NB4 (cell line): ENCODE data around the gene LRMDA.

Source experiments
- DNase-seq: peaks from one replicate; pipeline ENCODE4 v3.0.0; 2010; ENCODE audit warnings: low read depth
- H3K4me3 ChIP-seq: one replicate; pipeline ENCODE4 v1.5.1; 2011; ENCODE audit warnings: mild to moderate bottlenecking, low read depth, low read length, moderate library complexity
- MYC ChIP-seq: IDR thresholded peaks from 2 replicates; pipeline ENCODE4 v1.6.1; 2011; ENCODE audit warnings: low read depth, low read length
- POLR2A ChIP-seq: IDR thresholded peaks from 2 replicates; pipeline ENCODE4 v1.6.1; 2011; ENCODE audit warnings: mild to moderate bottlenecking; ENCODE audit not compliant: insufficient read length; ENCODE audit errors: extremely low read depth
- TF ChIP-seq, protein P1 (sequence below): IDR thresholded peaks from 2 replicates; pipeline ENCODE4 v1.6.1; 2011; ENCODE audit warnings: low read depth, low read length
- TF ChIP-seq, protein P2 (sequence below): IDR thresholded peaks from one replicate; pipeline ENCODE4 v1.5.1; 2012; ENCODE audit warnings: low read depth, low read length

The LRMDA gene

DNA sequence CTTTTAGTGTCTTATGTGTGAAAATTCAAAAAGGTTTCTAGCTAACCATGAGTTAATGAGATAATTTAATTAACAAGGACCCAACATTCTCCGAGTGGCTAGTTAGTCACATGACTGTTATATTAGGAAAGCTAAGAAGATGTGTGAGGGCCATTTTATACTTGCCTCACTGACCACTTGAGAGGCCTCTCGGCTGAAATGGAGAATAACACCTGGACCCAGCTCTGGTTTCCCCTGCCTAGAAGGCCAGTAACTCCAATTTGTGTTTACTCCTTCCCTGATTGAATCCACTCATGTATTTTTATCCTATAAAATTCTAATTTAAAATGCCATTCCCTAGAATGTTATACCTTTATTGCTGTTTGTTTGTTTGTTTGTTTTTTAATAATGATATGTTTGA lies 1115.0 kb downstream of the LRMDA start:
- no peak for DNase-seq
- no peak for TF ChIP-seq MYC
- TF ChIP-seq, protein P1, sequence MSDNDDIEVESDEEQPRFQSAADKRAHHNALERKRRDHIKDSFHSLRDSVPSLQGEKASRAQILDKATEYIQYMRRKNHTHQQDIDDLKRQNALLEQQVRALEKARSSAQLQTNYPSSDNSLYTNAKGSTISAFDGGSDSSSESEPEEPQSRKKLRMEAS = no peak
- no peak for TF ChIP-seq POLR2A
- TF ChIP-seq, protein P2, sequence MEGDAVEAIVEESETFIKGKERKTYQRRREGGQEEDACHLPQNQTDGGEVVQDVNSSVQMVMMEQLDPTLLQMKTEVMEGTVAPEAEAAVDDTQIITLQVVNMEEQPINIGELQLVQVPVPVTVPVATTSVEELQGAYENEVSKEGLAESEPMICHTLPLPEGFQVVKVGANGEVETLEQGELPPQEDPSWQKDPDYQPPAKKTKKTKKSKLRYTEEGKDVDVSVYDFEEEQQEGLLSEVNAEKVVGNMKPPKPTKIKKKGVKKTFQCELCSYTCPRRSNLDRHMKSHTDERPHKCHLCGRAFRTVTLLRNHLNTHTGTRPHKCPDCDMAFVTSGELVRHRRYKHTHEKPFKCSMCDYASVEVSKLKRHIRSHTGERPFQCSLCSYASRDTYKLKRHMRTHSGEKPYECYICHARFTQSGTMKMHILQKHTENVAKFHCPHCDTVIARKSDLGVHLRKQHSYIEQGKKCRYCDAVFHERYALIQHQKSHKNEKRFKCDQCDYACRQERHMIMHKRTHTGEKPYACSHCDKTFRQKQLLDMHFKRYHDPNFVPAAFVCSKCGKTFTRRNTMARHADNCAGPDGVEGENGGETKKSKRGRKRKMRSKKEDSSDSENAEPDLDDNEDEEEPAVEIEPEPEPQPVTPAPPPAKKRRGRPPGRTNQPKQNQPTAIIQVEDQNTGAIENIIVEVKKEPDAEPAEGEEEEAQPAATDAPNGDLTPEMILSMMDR = no peak
- no peak overlapping the region for H3K4me3 ChIP-seq

DNA sequence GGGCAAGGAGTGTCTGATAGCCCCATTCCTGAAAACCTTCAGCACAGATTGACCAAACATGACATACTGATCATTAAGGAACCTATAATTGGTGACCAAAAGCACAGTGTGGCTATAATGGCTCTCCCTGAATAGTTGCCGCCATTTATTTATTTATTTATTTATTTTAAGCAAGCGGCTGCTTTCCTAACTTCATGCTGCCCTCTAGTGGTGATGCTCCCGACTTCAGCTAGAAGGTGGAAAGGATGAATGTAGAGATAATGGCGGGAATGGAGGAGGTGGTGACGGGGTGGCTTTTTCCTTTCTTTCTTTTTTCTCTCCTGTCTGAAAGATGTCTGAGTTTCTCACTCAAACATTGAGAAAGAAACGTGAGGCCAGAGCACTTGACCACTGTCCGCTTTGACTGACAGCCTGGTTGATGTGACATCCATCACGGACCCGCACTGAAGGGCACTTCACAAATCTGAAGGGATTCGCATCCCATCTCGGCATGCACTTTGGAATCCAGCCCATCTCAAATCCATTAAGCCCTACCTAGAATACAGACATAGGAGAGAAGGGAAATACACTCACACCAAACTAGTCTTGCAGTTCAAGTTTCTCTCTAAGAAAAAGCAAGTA lies 1116.0 kb downstream of the LRMDA start:
- TF ChIP-seq, protein P2 = peak; percentile 84
- TF ChIP-seq MYC = no peak; the same call in 1 of the 2 replicates
- no peak overlapping the region for H3K4me3 ChIP-seq
- DNase-seq = peak; percentile 79

DNA sequence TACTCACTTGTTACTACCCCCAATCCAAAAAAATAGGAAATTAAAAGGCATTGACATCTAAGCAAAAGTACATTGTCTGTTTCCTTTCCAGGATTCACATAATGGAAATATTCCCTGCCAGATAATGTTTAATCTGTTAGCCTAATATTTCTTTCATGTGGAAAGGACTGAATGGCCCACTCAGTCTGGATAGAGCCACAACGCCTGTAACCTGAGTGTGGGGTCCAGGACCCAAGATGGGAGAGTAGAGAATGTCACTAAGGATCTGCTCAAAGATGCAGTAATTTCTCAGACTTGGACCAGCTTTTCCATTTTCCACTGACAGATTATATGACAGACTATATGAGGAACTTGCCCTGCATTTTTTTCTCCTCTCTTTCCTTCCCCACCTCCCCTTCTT lies 1117.3 kb downstream of the LRMDA start:
- H3K4me3 ChIP-seq = no peak overlapping the region
- DNase-seq = no peak
- TF ChIP-seq POLR2A = no peak
- TF ChIP-seq, protein P2 = no peak
- TF ChIP-seq, protein P1 = no peak
- no peak for TF ChIP-seq MYC

DNA sequence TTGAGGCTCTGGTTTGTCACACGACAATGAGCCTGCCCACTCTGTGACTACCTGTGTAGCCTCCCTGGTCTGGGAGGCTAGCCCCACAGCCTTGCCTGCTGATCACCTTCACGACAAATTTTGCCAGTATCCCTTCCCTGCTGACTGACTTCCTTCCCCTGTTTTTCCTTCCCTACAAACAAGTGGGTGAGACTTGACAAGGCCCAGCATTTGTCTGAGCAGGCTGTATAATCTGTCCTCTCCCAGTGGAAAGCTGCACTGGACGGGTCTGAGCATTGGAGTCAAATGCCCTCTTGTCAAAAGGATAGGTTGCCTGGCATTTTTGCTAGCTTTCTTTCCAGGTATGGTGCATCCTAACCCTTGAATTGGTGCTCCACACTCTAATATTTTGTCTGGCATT lies 1117.7 kb downstream of the LRMDA start:
- H3K4me3 ChIP-seq = no peak overlapping the region
- no peak for TF ChIP-seq POLR2A
- TF ChIP-seq, protein P1 = no peak
- TF ChIP-seq MYC = no peak
- TF ChIP-seq, protein P2 = no peak
- no peak for DNase-seq

DNA sequence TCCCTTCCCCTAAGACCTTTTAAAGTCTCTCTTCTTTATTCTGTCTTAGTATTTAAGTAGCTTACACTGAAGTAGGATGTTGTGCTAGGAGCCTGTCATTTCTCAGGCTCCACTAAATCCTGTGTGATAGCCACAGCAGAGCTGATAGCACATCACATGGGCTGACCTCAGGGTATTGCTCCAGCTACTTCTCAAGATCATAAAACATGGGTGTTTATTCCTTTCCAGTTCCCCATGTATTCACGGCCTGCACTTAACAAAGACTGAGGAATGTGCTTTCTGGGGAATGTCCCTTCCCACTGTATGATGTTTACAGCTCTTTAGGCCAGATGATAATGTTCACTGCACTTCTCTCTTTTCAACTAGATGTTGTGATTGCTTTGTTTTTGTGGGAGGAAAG lies 1119.4 kb downstream of the LRMDA start:
- no peak overlapping the region for H3K4me3 ChIP-seq
- TF ChIP-seq, protein P1 = no peak
- TF ChIP-seq, protein P2 = no peak
- TF ChIP-seq MYC (no peak), POLR2A (no peak)
- DNase-seq = no peak
